ENCODE data around the gene CHRDL2. TPM values are rescaled to one million over a fixed set of nuclear protein-coding genes. Genes with fewer than 3 reads are reported as not detected.
A peak's percentile ranks its signal among the peaks of the same experiment; 100 is the strongest.

Gene CHRDL2
- total and polyA plus RNA-seq, 9 donors: 0.22 to 12.3 (median 2.7) TPM; not detected in 4

GRCh38 chr11:74695705-74696280 lies 35.4 kb downstream of the CHRDL2 start:
- Histone ChIP-seq H3K9me3 (no peaks in the 10 kb centered on the region), H3K27me3 (no peaks in the 10 kb centered on the region), H3K4me3 (no peak overlapping the region), H3K36me3 (no peaks in the 10 kb centered on the region), H3K4me1 (ENCODE audit: insufficient read depth) (peaks cover 12% of the 10 kb centered on the region), H3K27ac (no peak overlapping the region)
- DNase-seq: no peak
- 83 to 90% (median 87%) methylated on average over 11 of the region's 11 CpGs for WGBS, 3 donors
- no peak for TF ChIP-seq CTCF (IDR thresholded peaks at IDR 0.05)
- no peak for TF ChIP-seq EP300 (IDR thresholded peaks at IDR 0.05)
- TF ChIP-seq POLR2A (IDR thresholded peaks at IDR 0.05): peak; percentile 7
- intact Hi-C loops (cut with DNase I): no loop called here

- Histone ChIP-seq H3K4me3 (no peak overlapping the region), H3K27ac (no peak overlapping the region), H3K9me3 (no peaks in the 10 kb centered on the region), H3K36me3 (no peaks in the 10 kb centered on the region), H3K27me3 (no peaks in the 10 kb centered on the region), H3K4me1 (ENCODE audit: insufficient read depth) (peaks cover 12% of the 10 kb centered on the region)
- WGBS, 3 donors: 84 to 89% (median 89%) methylated on average over 10 of the region's 10 CpGs
- no peak for DNase-seq
- intact Hi-C loops (cut with DNase I): no loop called here
- TF ChIP-seq CTCF (IDR thresholded peaks at IDR 0.05) (no peak), EP300 (IDR thresholded peaks at IDR 0.05) (no peak), POLR2A (IDR thresholded peaks at IDR 0.05) (no peak)
Measured at GRCh38 chr11:74694136-74694930, 36.9 kb downstream of the CHRDL2 start.

- Histone ChIP-seq H3K27me3 (no peaks in the 10 kb centered on the region), H3K9me3 (no peaks in the 10 kb centered on the region), H3K4me3 (no peak overlapping the region), H3K36me3 (no peaks in the 10 kb centered on the region), H3K27ac (no peak overlapping the region), H3K4me1 (ENCODE audit: insufficient read depth) (peaks cover 12% of the 10 kb centered on the region)
- WGBS, 3 donors: 91 to 99% (median 92%) methylated on average over 5 of the region's 5 CpGs
- no peak for TF ChIP-seq EP300 (IDR thresholded peaks at IDR 0.05)
- TF ChIP-seq CTCF (IDR thresholded peaks at IDR 0.05): no peak
- no peak for TF ChIP-seq POLR2A (IDR thresholded peaks at IDR 0.05)
- DNase-seq: no peak
- intact Hi-C loops (cut with DNase I): no loop called here
Measured at GRCh38 chr11:74693531-74693930, 37.7 kb downstream of the CHRDL2 start.

- DNase-seq: no peak
- no peak overlapping the region for H3K4me3 ChIP-seq
- 84 to 89% (median 86%) methylated on average over 4 of the region's 4 CpGs for WGBS, 3 donors
- H3K9me3 ChIP-seq: no peaks in the 10 kb centered on the region
- peaks cover 8% of the 10 kb centered on the region for H3K4me1 ChIP-seq (ENCODE audit: insufficient read depth)
- no peaks in the 10 kb centered on the region for H3K27me3 ChIP-seq
- no peaks in the 10 kb centered on the region for H3K36me3 ChIP-seq
- intact Hi-C loops (cut with DNase I): no loop called here
- no peak for TF ChIP-seq CTCF (IDR thresholded peaks at IDR 0.05)
- TF ChIP-seq POLR2A (IDR thresholded peaks at IDR 0.05): no peak
- no peak for TF ChIP-seq EP300 (IDR thresholded peaks at IDR 0.05)
- H3K27ac ChIP-seq: no peak overlapping the region
Measured at GRCh38 chr11:74691755-74692154, 39.5 kb downstream of the CHRDL2 start.

Measured in ovary (tissue), 9 donors.